Measurements from ENCODE around the gene SLC35A4. TPM values are rescaled to one million over a fixed set of nuclear protein-coding genes. Genes with fewer than 3 reads are reported as not detected.
"Not testable (repeated sequence)": the region's sequence is repeated elsewhere in the genome, so short reads cannot be mapped to it uniquely, and the experiment has no call there.

SLC35A4 gene
- total and polyA plus RNA-seq, 2 donors, result 17.0 to 69.7 TPM

- no peaks in the 10 kb centered on the region for H3K4me1 ChIP-seq (ENCODE audit: insufficient read depth)
- no peak overlapping the region for H3K27ac ChIP-seq (ENCODE audit: low read depth)
- no peaks in the 10 kb centered on the region for H3K36me3 ChIP-seq (ENCODE audit: insufficient read depth)
- DNase-seq (ENCODE audit: extremely low spot score), result no peak
- H3K4me3 ChIP-seq (ENCODE audit: low read depth, low read length), result no peak overlapping the region
- 55% methylated on average over 5 of the region's 5 CpGs for WGBS
Observed at GRCh38 chr5:140588311-140589070, 23.9 kb downstream of the SLC35A4 start.

GRCh38 chr5:140590861-140591260, 26.2 kb downstream of the SLC35A4 start:
- Histone ChIP-seq H3K27ac (ENCODE audit: low read depth) (no peak overlapping the region), H3K4me3 (ENCODE audit: low read depth, low read length) (no peak overlapping the region), H3K4me1 (ENCODE audit: insufficient read depth) (no peaks in the 10 kb centered on the region), H3K36me3 (ENCODE audit: insufficient read depth) (no peaks in the 10 kb centered on the region)
- WGBS, result 87% methylated on average over 7 of the region's 7 CpGs
- no peak for DNase-seq (ENCODE audit: extremely low spot score)

GRCh38 chr5:140591747-140592372, 27.2 kb downstream of the SLC35A4 start:
- DNase-seq (ENCODE audit: extremely low spot score), result no peak
- Histone ChIP-seq H3K36me3 (ENCODE audit: insufficient read depth) (no peaks in the 10 kb centered on the region), H3K27ac (ENCODE audit: low read depth) (no peak overlapping the region), H3K4me3 (ENCODE audit: low read depth, low read length) (no peak overlapping the region), H3K4me1 (ENCODE audit: insufficient read depth) (no peaks in the 10 kb centered on the region)
- 71% methylated on average over 5 of the region's 5 CpGs for WGBS

- DNase-seq (ENCODE audit: extremely low spot score); H3K4me1 ChIP-seq (ENCODE audit: insufficient read depth); H3K27ac ChIP-seq (ENCODE audit: low read depth); H3K36me3 ChIP-seq (ENCODE audit: insufficient read depth); H3K4me3 ChIP-seq (ENCODE audit: low read depth, low read length): not testable (repeated sequence)
- WGBS, result 45% methylated on average over 13 of the region's 14 CpGs
Observed at GRCh38 chr5:140593070-140593469, 28.4 kb downstream of the SLC35A4 start.

GRCh38 chr5:140594169-140594568, 29.5 kb downstream of the SLC35A4 start:
- H3K27ac ChIP-seq (ENCODE audit: low read depth), result no peak overlapping the region
- 81% methylated on average over 6 of the region's 6 CpGs for WGBS
- no peaks in the 10 kb centered on the region for H3K4me1 ChIP-seq (ENCODE audit: insufficient read depth)
- H3K4me3 ChIP-seq (ENCODE audit: low read depth, low read length), result no peak overlapping the region
- DNase-seq (ENCODE audit: extremely low spot score), result no peak
- H3K36me3 ChIP-seq (ENCODE audit: insufficient read depth), result no peaks in the 10 kb centered on the region

GRCh38 chr5:140595538-140596300, 31.1 kb downstream of the SLC35A4 start:
- Histone ChIP-seq H3K36me3 (ENCODE audit: insufficient read depth) (no peaks in the 10 kb centered on the region), H3K4me3 (ENCODE audit: low read depth, low read length) (no peak overlapping the region), H3K4me1 (ENCODE audit: insufficient read depth) (no peaks in the 10 kb centered on the region), H3K27ac (ENCODE audit: low read depth) (no peak overlapping the region)
- WGBS, result 71% methylated on average over 5 of the region's 5 CpGs
- no peak for DNase-seq (ENCODE audit: extremely low spot score)

- Histone ChIP-seq H3K27ac (ENCODE audit: low read depth) (no peak overlapping the region), H3K36me3 (ENCODE audit: insufficient read depth) (no peaks in the 10 kb centered on the region), H3K4me3 (ENCODE audit: low read depth, low read length) (no peak overlapping the region), H3K4me1 (ENCODE audit: insufficient read depth) (no peaks in the 10 kb centered on the region)
- DNase-seq (ENCODE audit: extremely low spot score), result no peak
- 15% methylated on average over 1 of the region's 1 CpG for WGBS
Observed at GRCh38 chr5:140596321-140596741, 31.7 kb downstream of the SLC35A4 start.

GRCh38 chr5:140598836-140599235, 34.2 kb downstream of the SLC35A4 start:
- no peaks in the 10 kb centered on the region for H3K4me1 ChIP-seq (ENCODE audit: insufficient read depth)

GRCh38 chr5:140600096-140600495, 35.5 kb downstream of the SLC35A4 start:
- H3K27ac ChIP-seq (ENCODE audit: low read depth), result no peak overlapping the region
- no peak for DNase-seq (ENCODE audit: extremely low spot score)
- H3K4me1 ChIP-seq (ENCODE audit: insufficient read depth), result no peaks in the 10 kb centered on the region
- H3K36me3 ChIP-seq (ENCODE audit: insufficient read depth), result no peaks in the 10 kb centered on the region
- H3K4me3 ChIP-seq (ENCODE audit: low read depth, low read length), result no peak overlapping the region

More at GRCh38 chr5:140598836-140599235, 34.2 kb downstream of the SLC35A4 start:
- no peak for DNase-seq (ENCODE audit: extremely low spot score)
- Histone ChIP-seq H3K27ac (ENCODE audit: low read depth) (no peak overlapping the region), H3K4me3 (ENCODE audit: low read depth, low read length) (no peak overlapping the region), H3K36me3 (ENCODE audit: insufficient read depth) (no peaks in the 10 kb centered on the region)
- 82% methylated on average over 2 of the region's 2 CpGs for WGBS

- Histone ChIP-seq H3K4me1 (ENCODE audit: insufficient read depth) (no peaks in the 10 kb centered on the region), H3K4me3 (ENCODE audit: low read depth, low read length) (no peak overlapping the region), H3K36me3 (ENCODE audit: insufficient read depth) (no peaks in the 10 kb centered on the region), H3K27ac (ENCODE audit: low read depth) (no peak overlapping the region)
- WGBS, result 75% methylated on average over 4 of the region's 4 CpGs
- no peak for DNase-seq (ENCODE audit: extremely low spot score)
Observed at GRCh38 chr5:140602147-140602546, 37.5 kb downstream of the SLC35A4 start.

- not testable (repeated sequence) for H3K4me3 ChIP-seq (ENCODE audit: low read depth, low read length); DNase-seq (ENCODE audit: extremely low spot score); H3K4me1 ChIP-seq (ENCODE audit: insufficient read depth); H3K36me3 ChIP-seq (ENCODE audit: insufficient read depth); H3K27ac ChIP-seq (ENCODE audit: low read depth)
- 88% methylated on average over 4 of the region's 4 CpGs for WGBS
Observed at GRCh38 chr5:140603446-140603698, 38.7 kb downstream of the SLC35A4 start.

- Histone ChIP-seq H3K27ac (ENCODE audit: low read depth) (no peak overlapping the region), H3K36me3 (ENCODE audit: insufficient read depth) (no peaks in the 10 kb centered on the region), H3K4me1 (ENCODE audit: insufficient read depth) (no peaks in the 10 kb centered on the region), H3K4me3 (ENCODE audit: low read depth, low read length) (no peak overlapping the region)
- no peak for DNase-seq (ENCODE audit: extremely low spot score)
- 94% methylated on average over 2 of the region's 2 CpGs for WGBS
Observed at GRCh38 chr5:140603734-140604133, 39.1 kb downstream of the SLC35A4 start.

GRCh38 chr5:140605879-140606278, 41.3 kb downstream of the SLC35A4 start:
- no peak for DNase-seq (ENCODE audit: extremely low spot score)
- WGBS, result 86% methylated on average over 3 of the region's 3 CpGs
- no peak overlapping the region for H3K27ac ChIP-seq (ENCODE audit: low read depth)
- no peak overlapping the region for H3K4me3 ChIP-seq (ENCODE audit: low read depth, low read length)
- H3K4me1 ChIP-seq (ENCODE audit: insufficient read depth), result no peaks in the 10 kb centered on the region
- H3K36me3 ChIP-seq (ENCODE audit: insufficient read depth), result no peaks in the 10 kb centered on the region

- Histone ChIP-seq H3K4me3 (ENCODE audit: low read depth, low read length) (no peak overlapping the region), H3K4me1 (ENCODE audit: insufficient read depth) (no peaks in the 10 kb centered on the region), H3K36me3 (ENCODE audit: insufficient read depth) (no peaks in the 10 kb centered on the region), H3K27ac (ENCODE audit: low read depth) (no peak overlapping the region)
- WGBS, result 58% methylated on average over 2 of the region's 2 CpGs
- no peak for DNase-seq (ENCODE audit: extremely low spot score)
Observed at GRCh38 chr5:140607031-140607430, 42.4 kb downstream of the SLC35A4 start.
